Chondrocyte (in vitro differentiated cells): Measurements from ENCODE around the gene ZNF234. TPM values are rescaled to one million over a fixed set of nuclear protein-coding genes. Genes with fewer than 3 reads are reported as not detected.
"Not testable (repeated sequence)": the region's sequence is repeated elsewhere in the genome, so short reads cannot be mapped to it uniquely, and the experiment has no call there.

Experiments
- DNase-seq: peaks from one replicate; pipeline ENCODE4 v3.0.0; 2021; ENCODE audit warnings: mixed read lengths, low spot score
- H3K27ac Mint-ChIP-seq: one replicate; pipeline ENCODE4 v1.8.0; 2021; ENCODE audit warnings: mild to moderate bottlenecking, moderate library complexity, mixed read lengths; ENCODE audit not compliant: unreplicated experiment
- H3K27me3 Mint-ChIP-seq: 2 replicates; pipeline ENCODE4 v1.8.0; 2021; ENCODE audit warnings: low read depth, mixed read lengths
- H3K36me3 Mint-ChIP-seq: 2 replicates; pipeline ENCODE4 v1.8.0; 2021; ENCODE audit warnings: low read depth, mixed read lengths
- H3K4me1 Mint-ChIP-seq: 2 replicates; pipeline ENCODE4 v1.8.0; 2021; ENCODE audit warnings: low read depth, mild to moderate bottlenecking, mixed read lengths
- H3K4me3 Mint-ChIP-seq: one replicate; pipeline ENCODE4 v1.8.0; 2021; ENCODE audit warnings: mild to moderate bottlenecking, moderate library complexity, mixed read lengths; ENCODE audit not compliant: unreplicated experiment
- H3K9me3 Mint-ChIP-seq: 2 replicates; pipeline ENCODE4 v1.8.0; 2021; ENCODE audit warnings: low read depth, mixed read lengths
- CTCF ChIP-seq: fragments of 200-600 bp; sonication (generic); IDR thresholded peaks from 2 replicates; pipeline ENCODE4 v1.5.0; 2021; ENCODE audit warnings: antibody characterized with exemption, mild to moderate bottlenecking, moderate library complexity
- total RNA-seq: library from RNA; stranded (reverse); gene quantifications from 3 replicates; pipeline ENCODE4 v1.2.1, GENCODE V29; 2021

ZNF234 gene
- total RNA-seq, 1 donor from 2014 or later, result 14.0 TPM

DNA sequence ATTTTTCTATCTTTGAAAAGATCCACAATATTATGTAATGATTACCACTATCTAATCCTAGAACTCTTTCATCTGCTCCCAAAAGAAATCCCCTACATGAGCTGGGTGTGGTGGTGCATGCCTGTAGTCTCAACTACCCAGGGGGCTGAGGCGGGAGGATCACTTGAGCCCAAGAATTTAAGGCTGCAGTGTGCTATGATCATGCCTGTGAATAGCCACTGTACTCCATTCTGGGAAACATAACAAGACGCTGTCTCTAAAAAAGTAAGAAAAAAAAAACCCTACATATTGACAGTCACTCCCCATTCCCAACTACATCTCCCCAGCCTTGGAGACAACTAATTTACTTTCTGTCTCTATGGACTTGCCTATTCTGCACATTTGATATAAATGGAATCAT, 22.4 kb downstream of the ZNF234 start:
- peaks cover 32% of the 10 kb centered on the region for H3K9me3 Mint-ChIP-seq
- no peak overlapping the region for H3K27ac Mint-ChIP-seq
- H3K36me3 Mint-ChIP-seq, result peaks cover 17% of the 10 kb centered on the region
- peaks cover 29% of the 10 kb centered on the region for H3K4me1 Mint-ChIP-seq
- TF ChIP-seq CTCF, result no peak
- H3K4me3 Mint-ChIP-seq, result no peak overlapping the region
- DNase-seq, result no peak
- no peaks in the 10 kb centered on the region for H3K27me3 Mint-ChIP-seq

- no peak for DNase-seq
- Mint-ChIP-seq H3K36me3 (peaks cover 19% of the 10 kb centered on the region), H3K27ac (peak overlapping the region; percentile 99)
Observed at GRCh38 chr19:44164327-44164672, 22.9 kb downstream of the ZNF234 start.

DNA sequence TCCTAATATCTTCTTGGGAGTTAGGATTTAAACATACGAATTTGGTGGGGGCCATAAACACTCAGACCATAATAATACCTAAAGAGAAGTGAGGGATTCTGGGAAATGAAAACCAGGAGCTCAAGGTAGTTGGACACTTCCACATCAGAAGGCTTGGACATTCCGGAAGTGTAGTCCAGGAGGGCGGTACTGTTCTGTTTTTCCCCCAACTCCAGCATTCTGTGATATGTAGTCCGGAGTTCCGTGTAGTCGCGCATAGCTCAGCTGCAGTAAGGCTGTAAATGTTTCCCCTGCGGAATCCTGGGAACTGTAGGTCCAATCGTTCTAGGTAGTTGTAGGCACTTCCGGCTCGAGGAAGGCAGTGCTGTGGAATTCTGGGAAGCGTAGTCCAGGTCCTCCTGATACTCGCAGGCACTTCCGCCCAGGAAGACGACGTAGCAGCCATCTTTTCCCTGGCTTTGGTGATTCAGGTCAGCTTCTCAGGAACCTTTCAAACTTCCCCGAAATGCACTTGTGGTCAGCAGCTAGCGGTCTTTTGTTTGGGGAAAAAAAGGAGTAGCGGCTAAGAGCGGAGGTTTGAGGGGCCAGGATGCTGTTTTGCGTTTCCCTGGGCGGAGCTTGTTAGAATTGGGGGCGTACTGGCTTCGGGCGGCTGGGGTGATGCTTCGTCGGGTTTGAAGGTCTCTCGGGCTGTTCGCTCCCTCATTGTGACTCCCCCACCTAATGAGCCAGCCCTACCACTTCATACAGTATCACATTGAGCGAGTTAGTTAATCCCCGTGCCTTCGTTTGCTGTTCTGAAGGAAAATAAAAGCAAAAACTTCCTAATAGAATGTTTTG, 23.5 kb downstream of the ZNF234 start, which contains the start of gene ZNF226:
Gene ZNF226 (plus strand): TSS at position 428 of the 840 bp plus-strand sequence. CDS start 4,981 bp downstream, outside the sequence.
- H3K4me3 Mint-ChIP-seq, result peak within 1 kb of the TSS; percentile 98
- H3K4me1 Mint-ChIP-seq, result peaks cover 29% of the 10 kb centered on the region
- peaks cover 32% of the 10 kb centered on the region for H3K9me3 Mint-ChIP-seq
- H3K27me3 Mint-ChIP-seq, result no peaks in the 10 kb centered on the region
- TF ChIP-seq CTCF, result no peak
- DNase-seq, result peak; percentile 94
- peak within 1 kb of the TSS; percentile 99 for H3K27ac Mint-ChIP-seq
- peaks cover 24% of the 10 kb centered on the region for H3K36me3 Mint-ChIP-seq

More at GRCh38 chr19:44164327-44164672, 22.9 kb downstream of the ZNF234 start:
- no peak for TF ChIP-seq CTCF
- Mint-ChIP-seq H3K9me3 (peaks cover 32% of the 10 kb centered on the region), H3K27me3 (no peaks in the 10 kb centered on the region), H3K4me3 (peak overlapping the region; percentile 98), H3K4me1 (peaks cover 29% of the 10 kb centered on the region)

DNA sequence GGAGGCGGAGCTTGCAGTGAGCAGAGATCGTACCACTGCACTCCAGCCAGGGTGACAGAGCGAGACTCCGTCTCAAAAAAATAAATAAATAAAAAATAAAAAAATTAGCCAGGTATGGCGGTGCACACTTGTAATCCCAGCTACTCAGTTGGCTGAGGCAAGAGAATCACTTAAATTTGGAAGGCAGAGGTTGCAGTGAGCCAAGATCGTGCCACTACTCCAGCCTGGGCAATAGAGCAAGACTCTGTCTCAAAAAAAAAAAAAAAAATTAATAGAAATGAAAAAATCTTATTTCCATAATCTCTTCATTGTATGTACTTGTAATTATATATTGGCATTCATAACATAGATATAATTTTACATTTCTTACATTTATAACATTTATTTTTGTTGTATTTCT, 29.3 kb downstream of the ZNF234 start:
- not testable (repeated sequence) for DNase-seq, H3K4me3 Mint-ChIP-seq, H3K27me3 Mint-ChIP-seq, H3K27ac Mint-ChIP-seq
- Mint-ChIP-seq H3K9me3 (peaks cover 39% of the 10 kb centered on the region), H3K36me3 (peaks cover 72% of the 10 kb centered on the region), H3K4me1 (peaks cover 18% of the 10 kb centered on the region)

- peaks cover 72% of the 10 kb centered on the region for H3K9me3 Mint-ChIP-seq
- no peak for TF ChIP-seq CTCF
- no peak for DNase-seq
- H3K27ac Mint-ChIP-seq, result no peak overlapping the region
- H3K4me1 Mint-ChIP-seq, result no peaks in the 10 kb centered on the region
- peaks cover 65% of the 10 kb centered on the region for H3K36me3 Mint-ChIP-seq
- H3K27me3 Mint-ChIP-seq, result no peaks in the 10 kb centered on the region
- H3K4me3 Mint-ChIP-seq, result no peak overlapping the region
Observed at GRCh38 chr19:44176590-44176989, 35.2 kb downstream of the ZNF234 start.
